Transverse colon (tissue), 4 donors: ENCODE results near the gene ELN.

ENCODE experiments used
- CTCF ChIP-seq, 5 experiments: fragments of 200-600 bp in 3 of 5; fragments of 450-650 bp in 2 of 5; sonication (generic) in 3 of 5; IDR thresholded peaks; 1 replicate in 2 of 5; 2 replicates in 3 of 5; pipeline ENCODE4 v1.5.1; 2016 to 2017; ENCODE audit warnings: antibody characterized with exemption in 5 of 5, inconsistent platforms in 3 of 5, mild to moderate bottlenecking in 2 of 5, moderate library complexity in 1 of 5
- POLR2A ChIP-seq: fragments of 450-650 bp; IDR thresholded peaks from one replicate; pipeline ENCODE4 v1.6.1; 2016; ENCODE audit warnings: antibody characterized with exemption, mild to moderate bottlenecking, moderate library complexity
- POLR2AphosphoS5 ChIP-seq, 3 donors: sonication (generic); formaldehyde crosslinking; IDR thresholded peaks; one replicate each; pipeline ENCODE4 v1.6.1; 2016; ENCODE audit warnings: antibody characterized with exemption in 3 of 3

GRCh38 chr7:73999664-74000435 is 28.1 kb upstream of the ELN start:
- TF ChIP-seq CTCF (IDR thresholded peaks at IDR 0.05), result no peak
- TF ChIP-seq POLR2A, result no peak
- peak in 2 of 3 donors; percentile 26 to 49 for TF ChIP-seq POLR2AphosphoS5 (IDR thresholded peaks at IDR 0.05)
